A172 (cell line): ENCODE measurements around the gene NFYA. TPM values are rescaled to one million over a fixed set of nuclear protein-coding genes. Genes with fewer than 3 reads are reported as not detected.
"Not testable (repeated sequence)": the region's sequence is repeated elsewhere in the genome, so short reads cannot be mapped to it uniquely, and the experiment has no call there.

Source experiments
- DNase-seq: peaks from one replicate; pipeline ENCODE4 v3.0.0-alpha.2; 2015; ENCODE audit warnings: low spot score
- total RNA-seq: library from RNA; depleted of rRNA; stranded (reverse); fragments of >200 nt; shearing (Covaris generic); gene quantifications from 2 replicates; pipeline ENCODE4 v1.2.3, GENCODE V29; 2014; rRNA removed

Gene NFYA
- total RNA-seq, 1 experiment from 2014 or later = 12.9 TPM

DNA sequence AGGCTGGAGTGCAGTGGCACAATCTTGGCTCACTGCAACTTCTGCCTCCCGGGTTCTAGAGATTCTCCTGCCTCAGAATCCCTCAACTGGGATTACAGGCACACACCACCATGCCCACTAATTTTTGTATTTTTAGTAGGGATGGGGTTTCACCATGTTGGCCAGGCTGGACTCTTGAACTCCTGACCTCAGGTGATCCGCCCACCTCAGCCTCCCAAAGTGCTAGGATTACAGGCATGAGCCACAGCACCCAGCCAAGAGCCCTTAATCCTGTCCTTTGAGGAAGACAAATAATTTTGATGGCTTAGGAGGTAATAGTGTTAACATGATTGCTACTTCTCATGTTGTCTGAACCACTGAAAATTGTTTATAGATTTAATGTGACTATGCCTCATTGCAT is 42.3 kb downstream of the NFYA start:
- not testable (repeated sequence) for DNase-seq

- DNase-seq = no peak
Measured at GRCh38 chr6:41119508-41119907, 46.7 kb downstream of the NFYA start.

DNA sequence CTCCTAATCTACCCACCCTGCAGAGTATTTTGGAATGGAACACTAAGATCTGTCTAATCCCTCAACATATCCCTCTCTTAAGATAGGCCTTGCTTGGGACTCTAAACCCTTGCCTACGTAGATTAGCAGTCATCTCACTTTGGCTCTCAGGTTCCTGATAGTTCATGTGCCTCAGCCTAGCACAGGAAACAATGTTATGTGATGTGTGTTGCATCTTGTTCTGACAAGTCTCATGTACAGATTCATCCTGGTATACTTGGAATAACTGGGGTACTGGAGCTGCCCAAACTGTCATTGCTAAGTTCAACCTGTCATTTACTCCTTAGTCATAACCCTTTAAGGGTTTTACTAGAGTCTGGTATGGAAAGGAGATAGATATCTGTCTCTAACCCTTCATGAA is 47.3 kb downstream of the NFYA start:
- DNase-seq = no peak

GRCh38 chr6:41122373-41122772 is 49.6 kb downstream of the NFYA start:
- no peak for DNase-seq

DNA sequence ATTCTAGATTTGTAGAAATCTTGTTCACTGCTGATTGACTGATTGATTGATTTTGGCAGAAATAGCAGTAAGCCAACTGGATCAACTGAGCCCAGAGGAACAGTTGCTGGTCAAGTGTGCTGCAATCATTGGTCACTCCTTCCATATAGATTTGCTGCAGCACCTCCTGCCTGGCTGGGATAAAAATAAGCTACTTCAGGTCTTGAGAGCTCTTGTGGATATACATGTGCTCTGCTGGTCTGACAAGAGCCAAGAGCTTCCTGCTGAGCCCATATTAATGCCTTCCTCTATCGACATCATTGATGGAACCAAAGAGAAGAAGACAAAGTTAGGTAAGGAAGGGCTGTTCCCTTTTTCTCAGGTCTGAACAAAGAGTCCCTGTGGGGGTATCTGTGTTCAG is 50.1 kb downstream of the NFYA start:
- no peak for DNase-seq

GRCh38 chr6:41125282-41125681 is 52.5 kb downstream of the NFYA start:
- DNase-seq = no peak

GRCh38 chr6:41132254-41132653 is 59.5 kb downstream of the NFYA start:
- no peak for DNase-seq

DNA sequence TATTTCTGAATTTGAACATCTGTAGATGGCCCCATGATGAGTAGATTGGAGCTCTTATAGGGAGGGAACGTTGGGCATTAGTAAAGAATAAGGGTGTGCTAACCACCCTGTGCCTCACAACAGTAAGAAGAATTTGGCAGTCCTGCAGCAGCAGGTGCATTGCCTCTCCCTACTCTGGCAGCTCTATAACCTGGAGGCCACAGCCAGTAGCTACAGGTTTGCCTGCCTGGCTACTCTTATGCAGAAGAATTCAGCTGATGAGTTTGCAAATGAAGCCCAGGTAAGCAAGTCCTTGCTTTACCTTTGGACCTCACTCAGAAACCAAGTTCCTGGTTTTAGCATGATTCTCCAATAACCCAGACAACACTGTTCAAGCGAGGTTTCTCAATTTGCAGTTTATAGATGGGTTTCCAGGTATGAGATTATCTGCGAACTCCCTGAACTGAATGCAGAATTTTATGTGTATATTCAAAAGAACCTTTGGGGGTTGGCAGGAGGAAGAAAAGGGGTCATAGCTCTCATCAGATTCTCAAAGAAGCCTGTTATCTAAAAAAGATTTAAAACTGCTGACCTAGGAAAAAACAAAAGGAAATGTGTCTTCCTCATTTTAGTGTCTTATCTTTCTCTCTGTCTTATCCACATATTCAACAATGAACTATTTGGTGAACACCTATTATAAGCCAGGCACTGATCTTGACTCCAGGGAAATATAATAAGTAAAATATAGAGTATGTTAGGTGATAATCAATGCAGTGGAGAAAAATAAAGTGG is 62.5 kb downstream of the NFYA start:
- no peak for DNase-seq

DNA sequence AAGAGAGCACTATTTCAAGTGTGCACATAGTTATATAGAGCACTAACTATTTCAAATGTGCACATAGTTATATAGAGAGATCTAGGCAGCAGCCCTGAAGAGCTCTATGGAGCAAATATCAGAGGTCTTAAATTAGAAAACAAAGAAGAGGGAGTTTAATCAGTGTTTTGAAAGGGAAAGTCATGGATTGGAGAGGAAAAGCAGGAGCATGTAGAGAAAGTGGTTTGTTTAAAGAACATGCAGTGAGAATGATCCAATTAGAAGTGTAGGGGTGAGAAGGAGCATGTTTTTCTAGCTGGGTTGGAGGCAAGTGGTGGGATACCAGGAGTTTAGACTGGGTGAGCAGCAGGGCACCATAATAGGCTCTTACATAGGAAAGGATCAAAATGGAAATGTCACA is 64.1 kb downstream of the NFYA start:
- DNase-seq = no peak

DNA sequence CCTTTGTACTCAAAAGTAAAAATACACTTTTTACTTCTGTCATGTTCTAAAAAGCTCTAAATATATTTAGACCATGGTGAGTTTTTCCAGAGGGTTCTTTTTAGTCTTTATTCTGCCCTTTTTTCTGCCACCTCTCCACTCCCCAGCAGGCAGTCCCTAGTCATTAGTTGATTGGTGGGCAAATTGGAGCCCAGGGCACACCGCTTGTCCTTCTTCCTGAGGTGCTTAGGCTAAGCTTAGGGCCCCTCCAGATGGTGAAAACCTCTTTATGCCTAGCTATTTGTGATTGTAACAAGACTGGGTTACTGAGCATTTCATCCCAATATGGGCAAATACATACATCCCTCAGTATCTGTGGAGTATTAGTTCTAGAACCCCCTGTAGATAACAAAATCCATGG is 75.1 kb downstream of the NFYA start:
- no peak for DNase-seq

Other genes with a start within 250 kb of the NFYA start
- gene UNC5CL, start 33.8 kb upstream of the NFYA start, total RNA-seq = 0.62 TPM in 1 of 2 replicates, not detected in the other
- gene TSPO2, start 30.5 kb upstream of the NFYA start, total RNA-seq = not detected in 2 replicates
- gene APOBEC2, start 19.8 kb upstream of the NFYA start, total RNA-seq = not detected in 2 replicates
- 9.3 and 15.2 TPM in 2 replicates for gene OARD1, start 618 bp upstream of the NFYA start, total RNA-seq
- gene TREML1, start 81.4 kb downstream of the NFYA start, total RNA-seq = not detected in 2 replicates
- not detected in 2 replicates for gene TREM2, start 90.1 kb downstream of the NFYA start, total RNA-seq
- gene TREML2, start 128.2 kb downstream of the NFYA start, total RNA-seq = not detected in 2 replicates
- gene TREML4, start 155.4 kb downstream of the NFYA start, total RNA-seq = not detected in 2 replicates
- not detected in 2 replicates for gene TREM1, start 213.7 kb downstream of the NFYA start, total RNA-seq